ENCODE data around the gene AATK.

The AATK gene

GRCh38 chr17:81179861-81180260 lies 13.8 kb upstream of the AATK start:
- Histone ChIP-seq H3K9me2 (replicated peaks; ENCODE audit: control insufficient read depth, low read length) (no peaks in the 10 kb centered on the region), H3K36me3 (ENCODE audit: control insufficient read depth, low read length) (no peaks in the 10 kb centered on the region), H3K79me2 (ENCODE audit: control insufficient read depth, low read length) (no peaks in the 10 kb centered on the region), H3K4me2 (ENCODE audit: low read length) (no peak overlapping the region), H3K9me3 (ENCODE audit: control insufficient read depth, insufficient read depth, low read length) (peaks cover 5% of the 10 kb centered on the region; the same call in 1 of the 2 replicates), H3K4me3 (ENCODE audit: low read length) (no peak overlapping the region), H3F3A (ENCODE audit: control insufficient read depth, insufficient read depth) (no peaks in the 10 kb centered on the region), H4K20me1 (ENCODE audit: control insufficient read depth, insufficient read depth, low read depth, low read length) (no peaks in the 10 kb centered on the region), H3K27me3 (ENCODE audit: control insufficient read depth, low read length) (no peaks in the 10 kb centered on the region), H3K4me1 (ENCODE audit: control insufficient read depth, low read length) (no peaks in the 10 kb centered on the region), H3K27ac (ENCODE audit: low read depth, low read length) (no peak overlapping the region)
- no peak for TF ChIP-seq CTCF (IDR thresholded peaks at IDR 0.05; ENCODE audit: low read depth, low read length, poor library complexity, severe bottlenecking)
- TF ChIP-seq EZH2phosphoT487 (IDR thresholded peaks at IDR 0.05; ENCODE audit: borderline replicate concordance, low read length) = no peak

- H3K9me2 ChIP-seq (replicated peaks; ENCODE audit: control insufficient read depth, low read length) = no peaks in the 10 kb centered on the region
- TF ChIP-seq CTCF (IDR thresholded peaks at IDR 0.05; ENCODE audit: low read depth, low read length, poor library complexity, severe bottlenecking) (no peak), EZH2phosphoT487 (IDR thresholded peaks at IDR 0.05; ENCODE audit: borderline replicate concordance, low read length) (no peak)
- no peaks in the 10 kb centered on the region for H3K36me3 ChIP-seq (ENCODE audit: control insufficient read depth, low read length)
- no peaks in the 10 kb centered on the region for H3K4me1 ChIP-seq (ENCODE audit: control insufficient read depth, low read length)
- no peaks in the 10 kb centered on the region for H4K20me1 ChIP-seq (ENCODE audit: control insufficient read depth, insufficient read depth, low read depth, low read length)
- no peak overlapping the region for H3K4me3 ChIP-seq (ENCODE audit: low read length)
- H3F3A ChIP-seq (ENCODE audit: control insufficient read depth, insufficient read depth) = no peaks in the 10 kb centered on the region
- peaks cover 5% of the 10 kb centered on the region; the same call in 1 of the 2 replicates for H3K9me3 ChIP-seq (ENCODE audit: control insufficient read depth, insufficient read depth, low read length)
- no peaks in the 10 kb centered on the region for H3K27me3 ChIP-seq (ENCODE audit: control insufficient read depth, low read length)
- no peaks in the 10 kb centered on the region for H3K79me2 ChIP-seq (ENCODE audit: control insufficient read depth, low read length)
- no peak overlapping the region for H3K4me2 ChIP-seq (ENCODE audit: low read length)
- no peak overlapping the region for H3K27ac ChIP-seq (ENCODE audit: low read depth, low read length)
Measured at GRCh38 chr17:81179220-81179619, 13.2 kb upstream of the AATK start.

GRCh38 chr17:81178136-81179091 lies 12.4 kb upstream of the AATK start:
- TF ChIP-seq CTCF (IDR thresholded peaks at IDR 0.05; ENCODE audit: low read depth, low read length, poor library complexity, severe bottlenecking) (no peak), EZH2phosphoT487 (IDR thresholded peaks at IDR 0.05; ENCODE audit: borderline replicate concordance, low read length) (no peak)
- Histone ChIP-seq H3K79me2 (ENCODE audit: control insufficient read depth, low read length) (no peaks in the 10 kb centered on the region), H3K36me3 (ENCODE audit: control insufficient read depth, low read length) (no peaks in the 10 kb centered on the region), H3K27me3 (ENCODE audit: control insufficient read depth, low read length) (no peaks in the 10 kb centered on the region), H3F3A (ENCODE audit: control insufficient read depth, insufficient read depth) (no peaks in the 10 kb centered on the region), H4K20me1 (ENCODE audit: control insufficient read depth, insufficient read depth, low read depth, low read length) (no peaks in the 10 kb centered on the region), H3K9me3 (ENCODE audit: control insufficient read depth, insufficient read depth, low read length) (peaks cover 5% of the 10 kb centered on the region; the same call in 1 of the 2 replicates), H3K4me3 (ENCODE audit: low read length) (no peak overlapping the region), H3K4me2 (ENCODE audit: low read length) (no peak overlapping the region), H3K9me2 (replicated peaks; ENCODE audit: control insufficient read depth, low read length) (no peaks in the 10 kb centered on the region), H3K27ac (ENCODE audit: low read depth, low read length) (no peak overlapping the region), H3K4me1 (ENCODE audit: control insufficient read depth, low read length) (no peaks in the 10 kb centered on the region)
